NCI-H526 treated with DMSO at 0.1 percent for 48 hours (cell line): Measurements from ENCODE around the gene FAM9A.
"Not testable (repeated sequence)": the region's sequence is repeated elsewhere in the genome, so short reads cannot be mapped to it uniquely, and the experiment has no call there.

Source experiments
- DNase-seq: peaks from one replicate; lab custom pipeline; 2025; lab: John Stamatoyannopoulos, UW

The FAM9A gene

DNA sequence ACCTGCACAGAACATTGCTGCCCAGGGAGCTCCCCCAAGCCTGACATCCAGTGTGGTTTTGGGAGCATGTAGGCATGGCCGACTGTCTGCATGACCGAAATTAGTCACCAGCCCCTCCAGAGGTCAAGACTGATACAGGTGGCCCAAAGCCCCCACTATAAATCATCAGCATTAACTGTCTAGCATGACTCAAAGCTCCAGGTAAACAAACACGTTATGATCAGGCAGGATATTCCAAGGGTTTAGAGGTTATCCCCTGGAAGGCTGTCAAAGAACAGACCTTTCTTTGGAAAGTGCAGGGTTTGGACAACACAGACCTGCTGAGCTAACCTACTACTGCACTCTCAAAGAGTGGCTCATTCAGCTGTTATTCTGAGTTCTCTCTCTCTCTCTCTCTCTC is 2.1 kb upstream of the FAM9A start:
- no peak for DNase-seq

DNA sequence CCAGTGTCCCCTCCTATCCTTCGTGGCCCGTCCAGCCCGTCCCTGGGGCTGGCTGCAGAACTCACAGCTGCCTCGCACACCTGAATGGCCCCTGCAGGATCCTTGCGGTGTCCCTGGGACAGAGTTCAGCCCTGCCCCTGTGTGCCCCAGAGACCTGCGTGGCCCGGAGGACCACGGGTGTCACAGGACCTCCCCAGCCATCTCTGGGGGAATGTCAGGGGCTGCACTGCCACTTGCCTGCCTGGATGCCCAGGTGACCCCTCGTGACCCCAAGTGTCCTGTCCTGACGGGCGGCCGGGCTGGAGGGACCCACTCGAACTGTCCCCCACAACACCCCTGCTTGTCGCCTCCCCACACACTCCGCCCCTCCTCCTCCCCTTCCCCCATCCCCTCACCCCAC is 832 bp downstream of the FAM9A start:
- not testable (repeated sequence) for DNase-seq

DNA sequence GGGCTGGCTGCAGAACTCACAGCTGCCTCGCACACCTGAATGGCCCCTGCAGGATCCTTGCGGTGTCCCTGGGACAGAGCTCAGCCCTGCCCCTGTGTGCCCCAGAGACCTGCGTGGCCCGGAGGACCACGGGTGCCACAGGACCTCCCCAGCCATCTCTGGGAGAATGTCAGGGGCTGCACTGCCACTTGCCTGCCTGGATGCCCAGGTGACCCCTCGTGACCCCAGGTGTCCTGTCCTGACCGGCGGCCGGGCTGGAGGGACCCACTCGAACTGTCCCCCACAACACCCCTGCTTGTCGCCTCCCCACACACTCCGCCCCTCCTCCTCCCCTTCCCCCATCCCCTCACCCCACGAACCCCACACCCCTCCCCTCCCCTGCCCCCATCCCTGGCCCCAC is 1.9 kb downstream of the FAM9A start:
- not testable (repeated sequence) for DNase-seq

DNA sequence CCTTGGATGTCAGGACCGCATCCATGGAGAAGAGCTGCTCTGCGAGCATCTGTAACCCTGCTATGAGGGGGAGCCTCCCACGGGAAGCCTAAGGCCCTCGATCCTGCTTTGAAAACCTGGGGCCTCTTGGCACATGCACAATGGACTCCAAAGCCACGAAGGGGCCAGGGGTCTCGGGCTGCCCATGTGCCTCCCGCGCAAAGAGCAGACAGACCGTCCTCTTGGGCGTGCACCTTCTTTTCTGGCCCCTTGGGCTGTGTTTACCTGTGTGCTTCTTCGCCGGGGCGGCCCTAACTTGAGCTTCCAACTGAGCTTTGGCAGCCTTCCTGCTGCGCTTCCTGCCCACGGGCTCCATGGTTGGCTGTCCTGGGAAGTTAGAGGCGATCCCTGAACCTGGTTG is 2.5 kb downstream of the FAM9A start:
- not testable (repeated sequence) for DNase-seq

DNA sequence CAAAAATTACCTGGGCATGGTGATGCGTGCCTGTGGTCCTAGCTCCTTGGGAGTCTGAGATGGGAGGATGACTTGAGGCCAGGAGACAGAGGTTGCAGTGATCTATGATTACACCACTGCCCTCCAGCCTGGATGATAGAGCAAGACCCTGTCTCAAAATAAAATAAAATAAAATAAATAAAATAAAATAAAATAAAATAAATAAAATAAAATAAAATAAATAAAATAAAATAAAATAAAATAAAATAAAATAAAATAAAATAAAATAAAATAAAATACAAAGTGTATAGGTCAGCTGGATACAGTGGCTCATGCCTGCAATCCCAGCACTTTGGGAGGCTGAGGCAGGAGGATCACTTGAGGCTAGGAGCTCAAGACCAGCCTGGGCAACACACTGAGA is 14.1 kb downstream of the FAM9A start:
- DNase-seq, result not testable (repeated sequence)

DNA sequence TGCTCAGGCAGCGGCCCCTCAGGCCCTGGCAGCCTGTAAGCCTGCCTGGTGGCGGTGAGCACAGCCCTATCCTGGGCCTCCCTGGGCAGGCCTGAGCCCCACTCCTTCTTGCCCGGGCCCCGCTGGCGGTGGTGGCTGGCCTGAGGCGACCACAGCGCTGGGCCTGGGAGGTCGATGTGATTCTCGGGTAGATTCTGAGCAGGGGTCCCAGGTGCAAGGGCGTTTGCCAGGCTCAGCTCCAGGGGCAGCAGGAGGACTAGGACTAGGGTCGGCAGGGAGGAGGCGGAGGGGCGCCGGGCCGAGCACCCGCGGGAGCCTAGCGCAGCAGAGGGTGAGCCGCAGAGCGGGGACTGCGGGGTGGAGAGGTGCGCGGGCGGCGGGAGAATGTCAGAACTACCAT is 17.0 kb downstream of the FAM9A start:
- DNase-seq, result no peak

DNA sequence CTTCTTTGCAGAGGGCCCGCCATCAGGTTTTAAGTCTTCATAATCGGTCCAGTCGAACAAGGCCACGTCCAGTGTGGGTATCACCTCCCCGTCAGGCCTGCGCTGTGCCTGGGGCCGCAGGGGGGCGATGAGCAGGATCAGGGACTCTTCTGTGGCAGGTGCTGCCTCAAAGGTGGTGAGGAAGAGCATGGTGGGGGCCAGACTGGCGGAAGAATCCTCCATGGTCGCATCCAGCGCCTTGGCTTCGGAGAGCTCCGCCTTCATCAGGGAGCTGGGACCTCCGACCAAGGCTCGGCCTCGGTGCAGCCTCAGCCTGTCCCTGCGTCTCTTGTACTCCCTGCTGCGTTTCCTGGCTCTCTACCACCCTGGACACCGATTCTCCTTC is 17.5 kb downstream of the FAM9A start:
- DNase-seq, result no peak

DNA sequence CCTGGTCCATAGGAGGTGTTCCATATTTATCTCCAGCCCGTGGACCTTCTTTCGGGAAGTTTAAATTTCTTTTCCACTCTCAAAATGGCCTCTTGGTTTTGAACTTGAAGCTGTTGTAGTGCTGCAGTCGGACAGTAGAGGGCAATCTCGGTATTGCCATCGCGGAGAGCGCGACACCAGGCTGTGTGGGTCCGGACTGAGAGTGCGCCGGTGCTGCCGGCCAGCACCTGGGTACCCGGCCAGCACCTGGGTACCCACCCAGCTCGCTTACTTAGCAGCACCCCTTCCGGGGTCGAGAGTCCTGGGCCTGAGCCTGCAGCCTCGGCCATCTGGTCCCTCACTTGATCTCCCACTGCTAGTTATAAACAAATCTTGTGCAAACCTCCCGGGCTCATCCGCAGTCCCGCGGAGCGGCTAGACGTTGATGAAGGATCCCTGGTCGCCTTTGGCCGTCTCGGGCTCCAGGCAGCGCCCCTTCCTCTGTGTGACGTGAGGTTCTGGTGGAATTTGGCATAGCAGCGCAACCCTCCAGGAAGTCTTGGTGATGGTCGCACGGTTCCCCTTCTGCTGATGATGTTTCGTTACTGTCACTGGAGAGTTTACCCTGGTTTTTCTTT is 18.0 kb downstream of the FAM9A start:
- DNase-seq, result no peak

DNA sequence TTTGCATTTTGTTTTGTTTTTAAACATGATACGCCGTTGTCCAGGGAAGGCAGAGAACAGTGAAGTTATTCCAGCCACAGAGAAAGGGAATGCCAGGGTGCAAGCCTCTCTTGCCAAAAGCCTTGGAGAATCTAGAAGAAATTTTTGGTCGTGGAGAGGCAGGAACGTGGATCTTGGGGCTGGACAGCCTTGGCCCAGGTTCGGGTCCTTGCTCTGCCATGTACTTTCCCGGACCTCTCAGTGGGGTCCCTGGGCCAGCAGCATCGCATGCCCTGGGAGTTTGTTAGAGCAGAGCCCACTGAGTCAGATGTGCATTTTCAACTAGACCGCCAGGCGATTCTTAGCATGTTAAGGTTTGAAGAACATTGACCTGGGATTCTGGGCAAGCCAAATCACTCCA is 18.6 kb downstream of the FAM9A start:
- no peak for DNase-seq

DNA sequence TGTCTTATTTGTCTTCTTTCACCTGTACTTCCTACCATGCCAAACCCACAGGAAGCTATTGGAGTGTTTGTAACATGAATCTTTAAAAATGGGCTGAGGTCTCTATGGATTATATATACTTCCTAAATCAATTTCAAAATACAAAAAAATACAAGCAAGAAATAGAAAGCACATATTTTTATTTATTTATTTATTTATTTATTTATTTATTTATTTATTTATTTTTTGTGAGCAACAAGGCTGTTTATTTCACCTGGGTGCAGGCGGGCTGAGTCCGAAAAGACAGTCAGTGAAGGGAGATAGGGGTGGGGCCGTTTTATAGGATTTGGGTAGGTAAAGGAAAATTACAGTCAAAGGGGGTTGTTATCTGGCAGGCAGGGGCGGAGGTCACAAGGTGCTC is 19.3 kb downstream of the FAM9A start:
- DNase-seq, result not testable (repeated sequence)

DNA sequence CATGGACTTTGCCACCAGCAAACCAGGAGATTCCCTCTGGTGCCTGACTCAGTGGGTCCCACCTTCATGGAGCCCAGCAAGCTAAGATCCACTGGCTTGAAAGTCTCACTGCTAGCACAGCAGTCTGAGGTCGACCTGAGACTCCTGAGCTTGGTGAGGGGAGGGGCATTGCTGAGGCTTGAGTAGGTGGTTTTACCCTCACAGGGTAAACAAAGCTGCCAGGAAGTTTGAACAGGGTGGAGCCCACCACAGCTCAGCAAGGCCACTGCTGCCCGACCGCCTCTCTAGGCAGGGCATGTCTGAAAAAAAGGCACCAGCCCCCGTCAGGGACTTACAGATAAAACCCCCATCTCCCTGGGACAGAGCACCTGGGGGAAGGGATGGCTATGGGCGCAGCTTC is 28.1 kb downstream of the FAM9A start:
- DNase-seq, result no peak

DNA sequence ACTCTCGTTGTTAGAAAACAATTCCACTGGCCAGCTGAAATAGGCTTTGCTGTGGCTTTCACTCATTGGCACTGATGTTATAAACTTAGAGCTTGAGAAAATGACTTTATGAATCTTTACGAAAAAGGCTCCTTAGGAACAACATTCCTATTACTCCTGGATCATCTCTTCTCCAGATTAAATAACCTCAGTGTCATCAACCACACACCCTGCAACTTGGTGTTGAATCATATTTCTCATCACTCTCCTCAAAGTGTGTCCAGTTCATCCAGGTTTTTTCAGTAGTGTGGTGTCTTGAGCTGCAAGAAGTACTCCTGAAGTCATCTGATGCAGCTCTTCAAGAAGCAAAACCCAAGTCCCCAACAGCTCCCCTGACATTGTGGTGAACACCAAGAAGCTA is 41.2 kb downstream of the FAM9A start:
- DNase-seq, result no peak

DNA sequence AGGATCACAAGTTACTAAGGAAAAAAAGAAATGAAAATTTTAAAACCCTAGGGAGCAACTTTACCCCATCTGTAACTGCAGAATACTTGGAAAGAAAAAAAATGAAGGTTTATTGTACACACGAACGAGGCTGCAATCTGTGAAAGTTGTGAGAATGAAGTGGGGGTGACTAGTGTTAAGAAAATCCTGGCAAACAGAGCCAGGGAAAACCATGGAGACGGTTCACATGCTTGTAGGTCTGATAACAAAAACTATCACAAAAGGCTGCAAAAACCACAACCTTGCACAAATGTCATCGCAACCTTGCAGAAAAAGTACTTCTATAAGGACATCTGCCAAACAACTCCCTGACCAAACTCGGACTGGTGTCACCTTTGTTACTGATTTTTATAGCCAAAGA is 42.5 kb downstream of the FAM9A start:
- not testable (repeated sequence) for DNase-seq

DNA sequence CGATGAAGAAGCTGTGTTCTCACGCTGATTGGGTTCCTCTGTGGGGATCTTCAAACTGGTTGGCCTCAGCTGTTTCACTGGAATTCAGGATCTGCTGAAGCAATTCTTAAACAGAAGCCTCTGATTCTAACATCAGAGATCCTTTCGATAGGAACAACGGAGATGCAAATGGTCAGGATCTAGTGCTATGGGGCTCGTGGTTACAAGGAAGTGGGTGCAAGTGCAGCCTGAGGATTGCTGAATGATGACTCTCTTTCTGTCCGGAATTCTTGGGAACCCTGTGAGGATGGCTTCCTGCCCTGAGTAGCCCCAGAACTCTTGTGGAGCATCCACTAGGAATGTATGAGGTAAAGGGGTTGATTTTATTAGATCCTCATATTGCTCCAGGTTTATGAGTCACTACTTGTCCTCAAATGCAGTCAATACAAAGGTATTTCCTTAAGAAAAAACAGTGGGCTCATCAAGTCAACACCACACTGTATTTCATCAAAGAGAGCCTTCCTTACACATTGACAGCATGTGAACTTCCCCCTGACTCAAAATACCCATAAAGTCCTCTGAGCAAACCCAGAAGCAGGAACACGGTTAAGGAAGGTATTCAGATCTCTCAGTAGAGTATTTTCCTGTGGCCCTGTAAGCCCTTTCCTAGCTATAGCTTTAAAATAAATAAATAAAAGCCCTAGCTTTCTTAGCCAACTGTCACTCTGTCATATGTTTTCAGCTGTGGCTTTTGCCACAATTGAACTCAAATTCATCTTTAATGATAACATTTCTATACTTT is 43.4 kb downstream of the FAM9A start:
- not testable (repeated sequence) for DNase-seq

DNA sequence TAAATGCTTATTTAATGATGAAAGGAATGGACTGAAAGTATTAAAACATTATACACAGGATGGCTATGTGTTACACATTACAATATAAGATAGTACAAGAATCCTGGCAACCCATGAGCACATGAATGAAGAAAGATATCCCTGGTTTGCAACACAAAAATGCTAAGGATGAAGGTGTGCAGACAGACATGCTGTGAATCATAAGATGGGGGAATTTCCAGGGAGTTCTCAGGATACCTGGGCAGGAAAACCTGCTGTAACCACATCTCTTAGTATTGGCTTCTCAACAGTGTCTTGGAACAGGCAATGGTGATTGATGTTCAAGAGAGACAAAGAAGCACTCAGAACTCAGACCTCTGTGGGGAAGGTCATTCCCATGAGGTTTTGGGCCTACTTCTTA is 45.4 kb downstream of the FAM9A start:
- no peak for DNase-seq

DNA sequence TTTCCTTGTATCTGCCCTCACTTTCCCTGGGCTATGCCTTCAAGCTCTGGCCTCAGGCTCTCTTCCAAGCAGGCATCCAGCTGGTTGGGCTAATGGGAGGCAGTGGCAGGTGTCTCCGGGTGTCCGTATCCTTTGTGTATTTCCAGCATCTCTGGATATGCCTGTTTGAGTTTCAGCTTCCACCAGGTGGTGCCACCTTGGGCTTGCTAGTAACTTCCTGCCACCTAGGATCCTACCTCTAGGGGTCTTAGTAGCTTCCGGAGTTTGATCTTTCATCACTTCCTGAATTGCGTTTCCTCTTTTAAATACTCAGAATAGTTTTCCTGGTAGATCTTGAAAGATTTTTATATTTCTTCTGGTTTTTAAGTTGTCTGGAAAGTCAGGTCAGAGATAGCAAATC is 46.1 kb downstream of the FAM9A start:
- DNase-seq, result no peak

DNA sequence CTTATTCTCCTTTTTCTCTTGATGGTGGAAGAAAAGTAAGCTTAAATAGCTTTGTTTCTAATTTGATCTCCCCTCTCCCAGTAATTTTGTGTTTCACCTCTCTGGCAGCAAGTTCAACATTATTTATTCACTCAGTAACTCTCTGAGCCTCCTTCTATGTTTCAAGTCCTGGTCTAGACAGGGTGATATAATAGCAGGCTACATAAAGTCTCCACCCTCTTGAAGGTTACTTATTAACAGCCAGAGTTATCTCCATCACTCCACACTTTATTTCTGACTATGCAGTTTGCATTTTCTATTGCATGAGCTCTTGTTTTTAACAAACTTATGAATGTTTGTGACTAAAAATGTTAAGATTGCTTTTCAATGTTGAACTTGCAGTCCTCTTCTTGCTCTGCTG is 51.5 kb downstream of the FAM9A start:
- DNase-seq, result no peak

DNA sequence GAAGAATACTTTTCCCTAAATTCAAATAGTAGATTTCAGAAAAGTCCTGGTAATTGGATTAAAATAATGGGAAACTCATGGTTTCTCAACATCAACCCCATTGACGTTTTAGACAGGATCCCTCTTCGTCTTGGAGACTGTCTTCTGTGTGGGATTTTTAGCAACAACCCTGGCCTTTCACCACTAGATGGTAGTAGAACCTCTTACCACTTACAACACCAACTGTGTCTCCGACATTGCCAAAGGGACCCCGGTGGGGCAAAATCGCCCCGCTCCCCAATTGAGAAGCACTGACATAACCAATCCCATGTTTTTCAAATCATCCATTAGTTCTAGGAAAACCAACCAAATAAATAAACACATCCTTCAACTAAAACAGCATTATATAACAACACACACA is 52.3 kb downstream of the FAM9A start:
- DNase-seq, result peak; percentile 50

DNA sequence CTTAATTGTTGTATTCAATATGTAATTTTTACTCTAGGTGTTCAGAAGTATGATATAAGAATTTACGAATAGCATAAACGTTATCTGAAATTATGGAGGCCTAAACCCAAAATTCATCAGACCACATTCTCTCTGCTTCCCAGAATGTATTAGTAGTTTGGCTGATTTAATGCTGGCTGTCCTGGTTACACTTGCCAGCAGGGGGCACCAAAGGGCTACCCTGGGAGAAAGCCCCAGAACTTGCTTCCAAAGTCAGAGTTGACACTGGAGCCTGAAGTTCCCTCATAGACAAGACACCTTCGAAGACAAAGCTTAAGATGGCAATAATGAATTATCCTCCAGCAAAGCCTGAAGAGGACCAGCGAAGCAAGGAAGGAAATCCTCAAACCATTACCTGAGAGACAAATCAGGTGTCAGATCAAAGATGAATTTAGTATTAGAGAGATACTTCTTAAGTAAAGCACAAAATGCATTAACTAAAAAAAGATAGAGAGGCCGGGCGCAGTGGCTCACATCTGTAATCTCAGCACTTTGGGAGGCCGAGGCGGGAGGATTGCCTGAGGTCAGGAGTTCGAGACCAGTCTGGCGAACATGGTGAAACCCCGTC is 58.0 kb downstream of the FAM9A start:
- no peak for DNase-seq

DNA sequence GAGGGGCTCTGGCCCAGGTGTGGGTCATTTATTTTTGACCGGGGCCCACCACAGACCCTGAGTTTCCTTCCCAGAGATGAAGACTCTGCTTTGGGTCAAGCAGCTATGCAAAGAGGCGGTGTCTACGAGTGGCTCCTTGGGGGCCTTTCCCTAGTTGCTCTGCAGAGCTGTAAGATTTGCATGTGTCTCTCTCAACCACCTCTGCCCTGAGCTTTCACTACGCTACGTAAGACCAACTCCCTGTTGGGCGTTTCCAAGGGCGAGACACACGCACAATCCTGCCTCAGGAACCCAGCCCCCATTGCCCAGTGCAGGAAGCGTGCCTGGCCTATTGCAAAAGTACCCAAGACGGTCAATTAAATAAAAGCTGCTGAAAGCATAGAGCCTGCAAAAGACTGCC is 59.2 kb downstream of the FAM9A start:
- DNase-seq, result peak; percentile 58
